ENCODE results near the gene APOC4. TPM values are rescaled to one million over a fixed set of nuclear protein-coding genes. Genes with fewer than 3 reads are reported as not detected.
A peak's percentile ranks its signal among the peaks of the same experiment; 100 is the strongest.
"Not testable (repeated sequence)": the region's sequence is repeated elsewhere in the genome, so short reads cannot be mapped to it uniquely, and the experiment has no call there.

Gene APOC4
- total RNA-seq, 4 donors from 2014 or later: not detected

DNA sequence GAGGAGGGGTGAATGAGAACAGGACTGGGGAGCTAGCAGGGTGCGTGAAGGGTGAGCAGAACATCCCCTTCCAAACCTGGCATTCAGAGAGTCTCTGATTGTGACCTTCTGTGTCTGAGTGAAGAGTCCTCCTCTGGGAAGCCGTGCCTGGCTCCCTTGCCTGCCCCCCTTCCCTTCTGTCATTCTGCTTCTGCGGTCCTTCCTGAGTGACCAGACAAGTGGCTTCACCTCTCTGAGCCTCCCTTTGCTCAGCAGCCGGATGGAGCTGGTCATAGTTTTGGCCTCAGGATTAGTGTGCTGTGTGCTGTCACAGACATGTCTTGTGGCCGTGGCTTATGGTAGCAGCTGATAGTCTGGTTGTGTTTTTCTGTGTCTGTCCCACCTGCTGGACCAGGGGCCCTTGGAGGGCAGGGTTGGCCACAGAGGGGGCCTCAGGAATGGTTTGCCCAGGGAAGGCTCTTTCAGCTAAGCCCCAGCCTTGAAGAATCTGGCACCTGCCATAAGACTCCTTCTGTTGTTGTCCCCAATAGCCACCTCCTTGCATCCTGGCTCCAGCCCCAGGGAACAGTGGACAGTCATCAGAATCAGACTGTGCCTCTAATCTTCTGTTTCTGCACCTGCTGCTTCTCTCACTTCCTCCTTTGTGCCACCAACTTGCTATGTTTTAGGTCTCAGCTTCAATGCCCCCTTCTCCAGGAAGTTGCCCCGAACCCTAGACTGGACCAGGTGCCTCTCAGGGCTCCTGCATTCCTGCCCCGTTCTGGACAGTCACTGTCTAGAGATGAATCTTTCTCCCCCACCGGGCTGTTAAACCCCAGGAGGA lies 19.1 kb downstream of the APOC4 start:
- Histone ChIP-seq H3K27me3 (no peaks in the 10 kb centered on the region), H3K36me3 (peaks cover 4 to 66% (median 4%) of the 10 kb centered on the region in 3 donors), H3K9me3 (no peaks in the 10 kb centered on the region), H3K4me1 (peaks cover 16 to 29% (median 22%) of the 10 kb centered on the region in 3 donors), H3K27ac (peak overlapping the region in 1 of 4 donors; percentile 16), H3K4me3 (no peak overlapping the region)
- intact Hi-C loops (cut with DNase I): no loop called here
- DNase-seq: no peak
- TF ChIP-seq POLR2A (IDR thresholded peaks at IDR 0.05) (no peak), CTCF (IDR thresholded peaks at IDR 0.05) (no peak)
- WGBS, 2 donors: 85 to 88% methylated on average over 3 to 5 of the region's 8 CpGs

DNA sequence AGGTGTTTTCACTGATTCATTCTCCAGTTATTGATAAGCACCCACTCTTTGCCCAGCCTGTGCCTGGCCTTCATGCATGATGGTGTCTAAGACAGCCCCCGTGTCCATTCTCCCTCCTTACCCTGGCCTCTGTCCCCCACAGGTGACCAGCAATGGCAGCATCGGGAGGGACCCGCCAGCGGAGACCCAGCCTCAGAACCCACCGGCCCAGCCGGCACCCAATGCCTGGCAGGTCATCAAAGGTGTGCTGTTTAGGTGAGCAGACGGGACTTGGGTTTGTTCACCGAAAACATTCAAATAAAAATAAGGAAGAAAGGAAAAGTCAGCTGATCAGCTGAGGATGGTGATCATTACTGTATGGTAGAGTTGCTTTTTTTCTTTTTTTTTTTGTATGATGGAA lies 19.8 kb downstream of the APOC4 start:
- TF ChIP-seq POLR2A (IDR thresholded peaks at IDR 0.05) (no peak), CTCF (IDR thresholded peaks at IDR 0.05) (no peak)
- DNase-seq: no peak
- peaks cover 9 to 22% (median 15%) of the 10 kb centered on the region in 3 donors for H3K4me1 ChIP-seq
- no peaks in the 10 kb centered on the region for H3K9me3 ChIP-seq
- intact Hi-C loops (cut with DNase I): no loop called here
- peaks cover 4 to 73% (median 6%) of the 10 kb centered on the region in 3 donors for H3K36me3 ChIP-seq
- no peak overlapping the region for H3K4me3 ChIP-seq
- H3K27me3 ChIP-seq: no peaks in the 10 kb centered on the region
- 87 to 88% methylated on average over 4 to 6 of the region's 8 CpGs for WGBS, 2 donors
- H3K27ac ChIP-seq: no peak overlapping the region

- Histone ChIP-seq H3K4me3 (no peak overlapping the region), H3K27me3 (no peaks in the 10 kb centered on the region), H3K27ac (no peak overlapping the region), H3K4me1 (no peaks in the 10 kb centered on the region), H3K9me3 (no peaks in the 10 kb centered on the region), H3K36me3 (peaks cover 8 to 88% (median 12%) of the 10 kb centered on the region in 3 donors)
- WGBS, 2 donors: 90 to 95% methylated on average over 5 of the region's 5 CpGs
- TF ChIP-seq CTCF (IDR thresholded peaks at IDR 0.05) (no peak), POLR2A (IDR thresholded peaks at IDR 0.05) (no peak)
- DNase-seq: no peak
- intact Hi-C loops (cut with DNase I): no loop called here
These were observed 26.1 kb downstream of the APOC4 start for GRCh38 chr19:44968118-44968517.

GRCh38 chr19:44968670-44969069 lies 26.6 kb downstream of the APOC4 start:
- Histone ChIP-seq H3K4me3 (no peak overlapping the region), H3K27ac (no peak overlapping the region), H3K4me1 (no peaks in the 10 kb centered on the region), H3K36me3 (peaks cover 8 to 88% (median 12%) of the 10 kb centered on the region in 3 donors), H3K9me3 (no peaks in the 10 kb centered on the region), H3K27me3 (no peaks in the 10 kb centered on the region)
- DNase-seq: no peak
- 75 to 92% methylated on average over 3 to 4 of the region's 4 CpGs for WGBS, 2 donors
- intact Hi-C loops (cut with DNase I): no loop called here
- TF ChIP-seq POLR2A (IDR thresholded peaks at IDR 0.05) (no peak), CTCF (IDR thresholded peaks at IDR 0.05) (no peak)

DNA sequence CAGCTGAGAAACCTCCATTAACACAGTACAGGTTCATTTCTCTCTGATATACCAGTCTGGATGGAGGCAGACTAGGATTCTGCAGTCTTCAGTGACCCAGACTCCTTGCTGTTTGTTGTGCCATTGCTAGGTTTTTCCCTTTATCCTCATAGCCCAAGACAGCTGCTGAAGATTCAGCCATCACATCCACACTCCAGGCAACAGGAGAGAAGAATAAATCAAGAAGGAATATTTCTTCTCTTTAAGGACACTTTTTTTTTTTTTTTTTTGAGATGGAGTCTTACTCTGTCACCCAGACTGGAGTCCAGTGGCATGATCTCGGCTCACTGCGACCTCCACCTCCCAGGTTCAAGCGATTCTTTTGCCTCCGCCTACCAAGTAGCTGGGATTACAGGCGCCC lies 27.4 kb downstream of the APOC4 start:
- intact Hi-C loops (cut with DNase I): no loop called here
- Histone ChIP-seq H3K9me3 (no peaks in the 10 kb centered on the region), H3K36me3 (peaks cover 7 to 88% (median 19%) of the 10 kb centered on the region in 3 donors), H3K4me3 (no peak overlapping the region), H3K27me3 (no peaks in the 10 kb centered on the region), H3K4me1 (no peaks in the 10 kb centered on the region), H3K27ac (no peak overlapping the region)
- TF ChIP-seq POLR2A (IDR thresholded peaks at IDR 0.05): no peak
- no peak for DNase-seq
- WGBS, 2 donors: 98 to 100% methylated on average over 1 to 5 of the region's 5 CpGs

DNA sequence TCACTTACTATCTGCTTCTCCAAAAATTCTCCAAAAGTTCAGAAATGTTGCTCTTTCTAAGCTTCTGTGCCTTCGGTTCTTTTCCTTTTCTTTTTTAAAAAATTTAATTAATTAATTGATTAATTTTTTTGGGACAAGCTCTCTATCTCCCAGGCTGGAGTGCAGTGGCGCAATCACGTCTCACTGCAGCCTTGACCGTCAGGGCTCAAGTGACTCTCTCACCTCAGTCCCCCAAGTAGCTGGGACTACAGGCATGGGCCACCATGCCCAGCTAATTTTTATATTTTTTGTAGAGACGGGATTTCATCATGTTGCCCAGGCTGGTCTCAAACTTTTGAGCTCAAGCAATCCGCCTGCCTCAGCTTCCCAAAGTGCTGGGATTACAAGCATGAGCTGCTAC lies 29.4 kb downstream of the APOC4 start:
- intact Hi-C loops (cut with DNase I); H3K4me1 ChIP-seq; H3K27me3 ChIP-seq; H3K27ac ChIP-seq; H3K4me3 ChIP-seq; DNase-seq; H3K9me3 ChIP-seq: not testable (repeated sequence)
- WGBS, 2 donors: 84 to 86% methylated on average over 5 to 6 of the region's 6 CpGs
- peaks cover 15 to 88% (median 40%) of the 10 kb centered on the region in 3 donors for H3K36me3 ChIP-seq
